Activated T-helper 1 cell treated with anti-CD3 and anti-CD28 coated beads, Interleukin-12 subunit alpha, Interleukin-12 subunit beta, Interleukin-2, Interleukin-4 antibody, amounts not matched to agents 30 ng/mL and 10 ng/mL and 1 ng/mL, durations not matched to agents 14 hours and 24 hours and 36 hours (primary cell): ENCODE measurements around the gene NABP2. TPM values are rescaled to one million over a fixed set of nuclear protein-coding genes. Genes with fewer than 3 reads are reported as not detected.
A peak's percentile ranks its signal among the peaks of the same experiment; 100 is the strongest.
"Not testable (repeated sequence)": the region's sequence is repeated elsewhere in the genome, so short reads cannot be mapped to it uniquely, and the experiment has no call there.

Source experiments
- DNase-seq: peaks from one replicate; pipeline ENCODE4 v3.0.0; 2021; ENCODE audit warnings: low spot score
- H3K27ac Mint-ChIP-seq: one replicate; pipeline ENCODE4 v1.8.0; 2021; ENCODE audit warnings: mild to moderate bottlenecking, mixed read lengths
- H3K27me3 Mint-ChIP-seq: one replicate; pipeline ENCODE4 v1.8.0; 2022; ENCODE audit warnings: mild to moderate bottlenecking, moderate library complexity, mixed read lengths; ENCODE audit not compliant: insufficient read depth
- H3K36me3 Mint-ChIP-seq: one replicate; pipeline ENCODE4 v1.8.0; 2021; ENCODE audit warnings: low read depth, mixed read lengths
- H3K4me1 Mint-ChIP-seq: one replicate; pipeline ENCODE4 v1.8.0; 2021; ENCODE audit warnings: low read depth, mixed read lengths
- H3K4me3 Mint-ChIP-seq: one replicate; pipeline ENCODE4 v1.8.0; 2021; ENCODE audit warnings: mild to moderate bottlenecking, moderate library complexity, mixed read lengths
- H3K9me3 Mint-ChIP-seq: one replicate; pipeline ENCODE4 v1.8.0; 2021; ENCODE audit warnings: mixed read lengths
- intact Hi-C: fragments of 100-400 bp; cut with micrococcal nuclease; formaldehyde crosslinking; loops from one replicate; pipeline ENCODE4 v1.15.1; 2024
- total RNA-seq: library from RNA; stranded (reverse); gene quantifications from 2 replicates; pipeline ENCODE4 v1.2.3, GENCODE V29; 2022

Gene NABP2
- 97.5 and 102 TPM in 2 replicates for total RNA-seq

DNA sequence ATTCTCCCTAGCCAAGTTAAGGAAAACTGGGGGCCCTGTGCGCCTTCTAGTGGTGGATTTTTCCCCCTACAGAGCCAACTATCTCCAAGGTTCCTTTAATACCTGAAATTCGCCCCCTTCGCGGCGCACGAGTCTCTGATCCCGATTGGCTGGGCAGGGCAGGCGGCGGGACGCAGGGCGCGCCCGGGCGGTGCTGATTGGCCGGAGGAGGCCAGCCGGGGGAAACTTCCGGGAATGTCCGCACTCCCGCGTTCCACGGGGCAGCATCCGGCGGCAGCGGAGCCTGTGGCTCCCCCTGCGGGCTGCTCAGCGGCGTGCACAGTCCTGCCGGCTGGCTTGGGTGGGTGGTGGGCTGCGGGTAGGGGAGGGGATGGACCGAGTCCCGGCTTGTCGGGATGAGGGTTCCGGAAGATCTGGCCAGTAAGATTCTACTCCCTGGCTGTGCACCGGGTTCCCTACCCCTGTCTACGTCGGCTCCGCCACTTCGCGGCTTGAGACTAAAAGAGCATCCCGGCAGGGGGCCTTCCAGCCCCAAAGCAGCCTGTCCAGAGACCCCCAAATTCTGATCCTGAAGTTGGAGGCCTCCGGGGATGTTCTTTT lies at the start of gene NABP2:
NABP2 (plus strand) TSS at position 241 of the 600 bp plus-strand sequence. CDS start 515 bp downstream, outside the sequence.
- Mint-ChIP-seq H3K27ac (peak within 1 kb of the TSS; percentile 81), H3K27me3 (no peaks in the 10 kb centered on the region), H3K4me1 (peaks cover 51% of the 10 kb centered on the region)

DNA sequence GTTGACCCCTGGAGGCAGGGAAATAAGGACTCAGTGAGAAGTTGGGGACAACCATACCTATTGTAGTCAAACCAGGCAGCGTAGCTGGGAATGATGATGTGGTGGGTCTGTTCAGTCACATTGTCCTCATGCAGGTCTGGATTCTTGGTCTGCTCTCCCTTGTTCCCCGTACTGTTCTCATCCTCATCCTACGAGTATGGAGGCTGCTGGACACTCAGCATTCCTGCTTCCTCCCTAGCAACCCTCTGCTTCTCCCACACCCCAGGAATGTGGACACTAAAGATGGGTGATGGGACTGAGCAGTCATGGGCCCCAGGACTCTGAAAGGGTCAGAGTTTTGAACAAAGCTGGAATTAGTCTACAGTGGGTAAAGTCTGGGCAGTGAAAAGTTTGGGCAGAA lies 45.8 kb upstream of the NABP2 start:
- intact Hi-C loops: no loop called here
- Mint-ChIP-seq H3K36me3 (peaks cover 49% of the 10 kb centered on the region), H3K27ac (no peak overlapping the region), H3K4me1 (no peaks in the 10 kb centered on the region), H3K9me3 (no peaks in the 10 kb centered on the region), H3K27me3 (no peaks in the 10 kb centered on the region), H3K4me3 (no peak overlapping the region)
- DNase-seq: no peak

More for the DNA sequence above, at the start of gene NABP2:
- intact Hi-C loops: loop anchor here (1.0 to 5.0 kb wide), 9 partner anchors 18 to 407 kb away; partner anchors contain the start of genes ANKRD52, DGKA, ORMDL2 and RAB5B
- Mint-ChIP-seq H3K9me3 (no peaks in the 10 kb centered on the region), H3K4me3 (peak within 1 kb of the TSS; percentile 99), H3K36me3 (peaks cover 16% of the 10 kb centered on the region)
- DNase-seq: peak; percentile 94

DNA sequence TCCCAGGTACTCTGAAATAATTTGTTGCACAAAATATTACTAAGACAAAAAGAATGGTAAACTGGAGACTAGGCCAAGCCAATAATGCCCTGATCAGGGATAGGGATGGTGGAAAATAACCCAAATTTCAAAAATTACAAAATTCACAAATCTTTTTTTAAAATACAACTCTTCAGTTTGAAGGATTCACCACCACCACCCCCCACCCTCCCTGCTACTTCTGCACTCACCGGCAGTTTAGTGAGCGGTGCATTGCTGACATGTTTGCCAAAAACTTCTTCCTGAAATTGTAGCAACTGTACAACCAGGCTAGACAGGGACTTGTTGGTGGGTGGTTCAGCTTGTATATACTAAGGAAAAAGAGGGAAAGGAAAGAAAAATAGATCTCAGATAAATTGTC lies 37.2 kb upstream of the NABP2 start:
- Mint-ChIP-seq H3K27me3 (peaks cover 2% of the 10 kb centered on the region), H3K36me3 (peaks cover 24% of the 10 kb centered on the region), H3K9me3 (no peaks in the 10 kb centered on the region), H3K4me1 (peaks cover 43% of the 10 kb centered on the region), H3K27ac (no peak overlapping the region), H3K4me3 (peak overlapping the region; percentile 95)
- no peak for DNase-seq
- intact Hi-C loops: loop anchor here (10.0 kb wide), 1 partner anchor 142 kb away; the partner anchor contains the start of gene RPS26

DNA sequence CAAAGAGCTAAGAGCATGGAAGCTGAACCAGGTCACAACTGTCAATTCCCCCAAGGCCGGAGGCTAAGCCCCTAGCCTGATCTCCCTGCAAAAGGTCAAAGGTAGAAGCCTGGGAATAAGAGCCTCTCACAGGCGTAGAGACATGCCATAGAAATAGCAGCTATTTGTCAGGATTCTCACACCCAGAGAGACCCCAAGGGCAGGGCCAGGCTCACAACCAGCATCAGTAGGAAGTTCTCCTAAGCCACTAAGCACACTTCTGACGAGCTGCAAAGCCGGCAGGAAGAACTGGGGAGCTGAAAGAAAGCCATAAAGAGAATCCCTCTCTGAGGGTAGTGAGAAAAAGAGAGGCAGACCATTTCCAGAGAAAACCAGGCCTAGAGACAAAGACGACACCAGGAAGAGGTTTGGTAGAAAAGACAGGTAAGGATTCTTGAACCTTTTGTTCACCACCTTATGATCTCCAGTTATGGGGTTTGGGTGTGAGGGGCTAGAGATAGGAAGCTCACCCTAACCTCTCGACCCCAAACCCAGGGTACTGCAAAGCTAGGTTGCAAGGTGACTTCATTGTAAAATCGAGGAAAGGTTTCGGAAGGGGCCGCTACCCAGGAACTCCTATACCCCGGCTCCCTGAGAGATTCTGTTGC lies 35.9 kb upstream of the NABP2 start:
- H3K9me3 Mint-ChIP-seq: no peaks in the 10 kb centered on the region
- no peak for DNase-seq
- peaks cover 2% of the 10 kb centered on the region for H3K27me3 Mint-ChIP-seq
- H3K36me3 Mint-ChIP-seq: peaks cover 24% of the 10 kb centered on the region
- peak overlapping the region; percentile 95 for H3K4me3 Mint-ChIP-seq
- peaks cover 52% of the 10 kb centered on the region for H3K4me1 Mint-ChIP-seq
- H3K27ac Mint-ChIP-seq: peak overlapping the region; percentile 92
- intact Hi-C loops: loop anchor here (1.0 to 10.0 kb wide), 3 partner anchors 30 to 449 kb away; partner anchors contain the start of genes MYL6 and RPS26

DNA sequence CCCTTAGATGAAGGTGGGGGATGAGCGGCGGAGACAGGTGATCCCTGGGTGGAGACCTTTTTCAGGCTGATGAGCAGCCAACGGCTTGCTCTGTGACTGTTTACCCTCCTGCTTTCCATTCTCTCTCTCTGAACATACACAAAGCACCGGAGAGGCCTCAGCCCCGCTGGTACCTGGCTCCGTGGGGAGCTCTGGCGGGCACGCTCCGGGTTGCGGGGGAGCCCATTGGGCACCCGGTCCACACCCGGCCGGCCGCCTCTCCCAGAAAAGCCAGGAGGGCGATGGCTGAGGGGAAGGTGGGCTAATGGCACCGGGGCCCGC lies 35.4 kb upstream of the NABP2 start:
- peaks cover 55% of the 10 kb centered on the region for H3K4me1 Mint-ChIP-seq
- intact Hi-C loops: loop anchor here (1.0 to 10.0 kb wide), 6 partner anchors 30 to 450 kb away; partner anchors contain the start of genes MYL6 and RPS26
- peak overlapping the region; percentile 92 for H3K27ac Mint-ChIP-seq
- peaks cover 2% of the 10 kb centered on the region for H3K27me3 Mint-ChIP-seq
- peaks cover 23% of the 10 kb centered on the region for H3K36me3 Mint-ChIP-seq
- peak overlapping the region; percentile 95 for H3K4me3 Mint-ChIP-seq
- no peak for DNase-seq
- no peaks in the 10 kb centered on the region for H3K9me3 Mint-ChIP-seq

DNA sequence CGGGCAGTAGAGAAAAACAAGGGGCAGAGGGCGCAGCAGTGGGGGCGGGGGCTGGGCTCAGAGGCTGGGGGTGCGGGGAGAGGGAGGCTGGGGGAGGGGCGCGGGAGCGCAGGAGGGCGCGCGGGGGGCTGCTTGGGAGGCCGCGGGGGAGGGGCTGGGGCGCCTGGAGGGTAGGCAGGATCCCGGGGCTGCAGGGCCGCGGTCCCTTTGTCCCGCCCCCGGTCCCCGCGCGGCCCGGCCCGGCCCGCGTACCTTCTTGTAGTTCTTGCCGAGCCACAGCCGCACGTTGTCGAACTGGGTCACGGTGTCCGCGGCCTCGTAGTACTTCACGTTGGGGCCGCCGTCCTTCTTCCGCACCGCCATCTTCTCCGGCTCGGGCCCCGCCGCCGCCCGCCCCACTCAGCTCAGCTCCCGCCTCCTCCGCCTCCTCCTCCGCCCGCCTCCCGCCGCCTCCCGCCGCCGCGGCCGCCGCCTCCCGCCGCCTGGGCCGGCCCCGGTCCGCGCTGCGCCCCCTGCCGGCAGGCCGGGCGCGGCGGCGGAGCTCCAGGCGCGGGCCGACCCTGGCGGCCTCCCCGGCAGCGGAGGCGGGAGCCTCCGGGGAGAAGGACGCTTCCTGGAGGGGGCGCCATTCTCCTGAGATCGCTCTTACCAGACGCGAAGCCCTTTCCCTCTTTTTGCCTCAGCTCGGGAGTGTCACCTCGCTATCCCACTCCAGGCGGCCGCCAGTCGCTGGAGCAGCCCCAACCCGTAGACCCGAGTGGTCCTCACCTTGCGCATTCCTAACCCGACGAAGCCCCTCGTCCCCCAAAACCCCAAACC lies 34.8 kb upstream of the NABP2 start, which contains the start of gene SMARCC2:
SMARCC2 (minus strand) TSS at position 385 of the 819 bp plus-strand sequence; CDS start at position 363, 22 bp downstream.
- Mint-ChIP-seq H3K27me3 (peaks cover 2% of the 10 kb centered on the region), H3K4me1 (peaks cover 55% of the 10 kb centered on the region), H3K9me3 (no peaks in the 10 kb centered on the region), H3K4me3 (peak within 1 kb of the TSS; percentile 95), H3K27ac (peak within 1 kb of the TSS; percentile 96), H3K36me3 (peaks cover 20% of the 10 kb centered on the region)
- peak; percentile 85 for DNase-seq
- intact Hi-C loops: loop anchor here (1.0 to 10.0 kb wide), 5 partner anchors 63 to 451 kb away; partner anchors contain the start of gene RPS26

DNA sequence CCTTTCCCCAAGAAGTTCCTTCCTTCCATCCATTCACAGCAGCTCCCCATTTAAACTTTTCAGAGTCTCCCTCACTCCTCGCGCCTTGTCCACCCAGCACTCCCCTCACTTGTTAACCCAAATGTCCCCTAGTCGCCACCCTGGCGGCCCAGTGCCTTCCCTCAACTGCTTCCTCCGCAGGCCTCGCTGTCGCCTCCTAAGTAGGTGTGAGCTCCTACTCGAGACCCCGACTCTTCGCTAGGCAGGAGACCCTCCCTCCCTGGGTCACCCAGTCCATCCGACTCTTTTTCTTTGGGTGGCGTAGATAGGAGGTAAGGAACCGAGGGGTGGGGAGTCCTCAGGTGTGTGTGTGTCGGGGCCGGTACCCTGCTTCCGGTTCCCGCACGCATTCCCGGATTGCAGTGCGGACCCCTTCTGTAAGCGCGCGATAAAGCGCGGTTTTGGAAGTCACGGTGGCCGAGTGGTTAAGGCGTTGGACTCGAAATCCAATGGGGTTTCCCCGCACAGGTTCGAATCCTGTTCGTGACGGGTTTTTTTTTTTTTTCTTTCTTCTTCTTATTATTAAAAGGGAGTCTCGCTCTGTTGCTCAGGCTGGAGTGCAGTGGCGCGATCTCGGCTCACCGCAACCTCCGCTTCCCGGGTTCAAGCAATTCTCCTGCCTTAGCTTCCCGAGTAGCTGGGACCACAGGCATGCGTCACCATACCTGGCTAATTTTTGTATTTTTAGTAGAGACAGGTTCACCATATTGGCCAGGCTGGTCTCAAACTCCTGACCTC lies 34.0 kb upstream of the NABP2 start:
- peak; percentile 77 for DNase-seq
- Mint-ChIP-seq H3K27me3 (peaks cover 2% of the 10 kb centered on the region), H3K4me1 (peaks cover 55% of the 10 kb centered on the region), H3K9me3 (no peaks in the 10 kb centered on the region), H3K27ac (peak overlapping the region; percentile 96), H3K4me3 (peak overlapping the region; percentile 93), H3K36me3 (peaks cover 12% of the 10 kb centered on the region)
- intact Hi-C loops: loop anchor here (1.0 to 10.0 kb wide), 7 partner anchors 38 to 451 kb away; partner anchors contain the start of genes APOF, MYL6B, RPS26 and STAT2

DNA sequence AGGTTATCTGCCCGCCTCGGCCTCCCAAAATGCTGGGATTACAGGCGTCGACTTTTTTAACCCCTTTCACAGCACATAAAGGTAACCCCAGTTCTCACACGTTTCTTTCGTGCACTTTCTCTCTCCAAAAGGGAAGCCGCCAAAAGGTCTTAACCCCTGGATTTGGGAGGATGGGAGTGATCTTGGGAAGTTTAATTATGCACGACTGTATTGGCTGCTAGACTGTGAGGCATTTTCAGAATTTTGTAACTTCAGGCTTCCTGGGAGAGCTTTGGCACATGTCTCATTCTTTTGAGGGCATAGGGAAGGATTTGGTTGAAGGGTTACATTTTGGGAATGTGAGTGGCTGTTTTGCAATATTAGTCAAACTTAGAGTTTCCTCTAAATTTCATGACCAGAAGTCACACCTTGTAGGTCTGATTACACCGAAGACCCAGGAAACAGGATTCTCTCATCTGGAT lies 33.4 kb upstream of the NABP2 start:
- H3K9me3 Mint-ChIP-seq: no peaks in the 10 kb centered on the region
- peak overlapping the region; percentile 96 for H3K27ac Mint-ChIP-seq
- H3K27me3 Mint-ChIP-seq: peaks cover 2% of the 10 kb centered on the region
- peak overlapping the region; percentile 93 for H3K4me3 Mint-ChIP-seq
- intact Hi-C loops: loop anchor here (1.0 to 5.0 kb wide), 2 partner anchors 38 to 172 kb away; partner anchors contain the start of genes APOF, MYL6B and STAT2
- H3K4me1 Mint-ChIP-seq: peaks cover 53% of the 10 kb centered on the region
- peaks cover 10% of the 10 kb centered on the region for H3K36me3 Mint-ChIP-seq
- no peak for DNase-seq

DNA sequence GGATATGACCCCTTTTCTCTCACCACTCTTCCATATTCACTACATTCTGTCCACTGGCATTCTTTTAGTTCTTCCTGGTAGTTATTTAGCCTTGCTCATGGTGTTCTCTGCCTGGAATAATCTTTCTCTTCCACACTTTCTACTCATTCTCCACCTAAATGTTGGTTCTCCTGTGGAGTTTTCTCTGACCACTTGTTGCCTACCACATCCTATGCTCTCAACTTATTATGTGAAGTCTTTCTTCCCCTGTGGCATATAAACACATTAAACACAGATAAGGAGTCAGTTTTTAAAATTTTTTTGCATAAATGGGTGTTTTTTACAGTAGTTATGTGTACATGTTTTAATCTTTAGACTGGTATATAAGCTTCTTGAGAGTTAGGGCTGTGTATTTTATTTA lies 31.6 kb upstream of the NABP2 start:
- H3K27ac Mint-ChIP-seq: no peak overlapping the region
- H3K4me3 Mint-ChIP-seq: no peak overlapping the region
- no peak for DNase-seq
- intact Hi-C loops: loop anchor here (2.0 to 5.0 kb wide), 2 partner anchors 74 to 170 kb away; partner anchors contain the start of genes APOF, COQ10A and STAT2
- peaks cover 37% of the 10 kb centered on the region for H3K4me1 Mint-ChIP-seq
- H3K27me3 Mint-ChIP-seq: peaks cover 2% of the 10 kb centered on the region
- H3K9me3 Mint-ChIP-seq: no peaks in the 10 kb centered on the region
- peaks cover 5% of the 10 kb centered on the region for H3K36me3 Mint-ChIP-seq

DNA sequence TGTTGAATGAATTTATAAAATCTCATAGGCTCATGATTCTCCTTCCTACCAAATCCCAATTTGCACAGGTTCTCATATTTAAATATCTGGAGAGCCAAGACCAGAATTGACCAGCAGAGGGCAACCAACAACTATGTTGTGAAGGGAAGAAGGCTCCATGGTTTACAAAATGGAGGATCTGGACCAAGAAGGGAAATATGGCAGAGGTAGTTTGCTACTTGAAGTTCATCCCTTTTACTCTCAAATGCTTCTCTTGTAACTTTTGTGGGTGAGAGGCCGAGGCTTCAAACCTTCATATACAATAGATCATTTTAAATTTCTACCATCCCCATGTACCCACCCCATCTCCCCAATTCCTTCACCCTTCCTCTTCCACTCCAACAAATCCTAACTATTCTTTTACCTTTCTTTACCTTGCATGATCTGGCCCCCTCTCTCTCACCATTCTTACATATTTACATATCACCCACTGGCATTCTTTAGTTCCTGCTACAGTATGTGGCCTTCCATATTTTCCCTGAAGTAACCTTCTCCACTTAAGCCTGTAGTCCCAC lies 31.0 kb upstream of the NABP2 start:
- Mint-ChIP-seq H3K27ac (peak overlapping the region; percentile 59), H3K27me3 (peaks cover 2% of the 10 kb centered on the region), H3K36me3 (peaks cover 5% of the 10 kb centered on the region), H3K4me1 (peaks cover 32% of the 10 kb centered on the region), H3K9me3 (no peaks in the 10 kb centered on the region), H3K4me3 (no peak overlapping the region)
- peak; percentile 64 for DNase-seq
- intact Hi-C loops: loop anchor here (1.0 to 5.0 kb wide), 6 partner anchors 31 to 275 kb away; partner anchors contain the start of genes ANKRD52, APOF, COQ10A and NABP2

DNA sequence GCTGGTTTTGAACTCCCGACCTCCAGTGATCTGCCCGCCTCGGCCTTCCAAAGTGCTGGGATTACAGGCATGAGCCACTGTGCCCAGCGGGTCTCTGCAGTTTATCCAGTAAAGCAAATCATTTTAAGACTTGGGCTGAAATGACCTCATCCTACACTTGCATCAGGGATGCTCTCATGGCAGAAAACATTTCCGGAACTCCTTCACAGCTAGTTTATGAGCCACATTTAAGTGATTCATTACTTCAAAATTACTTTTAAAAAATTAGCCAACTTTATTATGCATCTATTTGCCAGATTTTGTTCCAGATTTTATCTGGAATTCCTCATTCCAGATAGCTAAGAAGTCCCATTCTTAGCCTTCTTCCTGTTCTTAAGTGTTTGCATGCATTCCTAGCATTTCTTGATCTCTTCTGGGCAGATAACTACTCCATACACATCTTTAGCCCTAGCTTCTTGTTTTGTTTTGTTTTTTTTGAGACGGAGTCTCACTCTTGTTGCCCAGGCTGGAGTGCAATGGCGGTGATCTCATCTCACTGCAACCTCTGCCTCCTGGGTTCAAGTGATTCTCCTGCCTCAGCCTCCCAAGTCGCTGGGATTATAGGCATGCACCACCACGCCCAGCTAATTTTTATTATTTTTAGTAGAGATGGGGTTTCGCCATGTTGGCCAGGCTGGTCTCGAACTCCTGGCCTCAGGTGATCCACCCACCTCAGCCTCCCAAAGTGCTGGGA lies 27.2 kb upstream of the NABP2 start:
- intact Hi-C loops, H3K27ac Mint-ChIP-seq, H3K4me3 Mint-ChIP-seq, H3K27me3 Mint-ChIP-seq, DNase-seq, H3K36me3 Mint-ChIP-seq, H3K9me3 Mint-ChIP-seq: not testable (repeated sequence)
- H3K4me1 Mint-ChIP-seq: peaks cover 11% of the 10 kb centered on the region
